GM23338 (cell line): ENCODE measurements around the gene AP2A2. TPM values are rescaled to one million over a fixed set of nuclear protein-coding genes. Genes with fewer than 3 reads are reported as not detected.

Experiments used
- ATAC-seq: fragments of 200-7000 bp; cut with Tn5 transposase; 3 replicates; pipeline ENCODE4 v1.9.1; 2020
- DNase-seq: peaks from one replicate; pipeline ENCODE4 v3.0.0-alpha.2; 2015; ENCODE audit warnings: low spot score
- H2AFZ ChIP-seq: fragments of 200-600 bp; sonication (generic); 2 replicates; pipeline ENCODE4 v1.8.0; 2016; ENCODE audit warnings: antibody characterized with exemption, mild to moderate bottlenecking, moderate library complexity
- H3F3A ChIP-seq: fragments of 200-600 bp; sonication (generic); replicated peaks from 2 replicates; pipeline ENCODE4 v1.8.0; 2017; ENCODE audit warnings: antibody characterized with exemption, mixed run types, low read depth
- H3K27ac ChIP-seq: fragments of 200-600 bp; sonication (generic); 2 replicates; pipeline ENCODE4 v1.6.1; 2016; ENCODE audit warnings: low read depth
- H3K27me3 ChIP-seq: fragments of 200-600 bp; sonication (generic); 2 replicates; pipeline ENCODE4 v1.8.0; 2016; ENCODE audit warnings: mild to moderate bottlenecking, mixed run types, moderate library complexity; ENCODE audit not compliant: insufficient read depth
- H3K36me3 ChIP-seq: fragments of 200-600 bp; sonication (generic); 2 replicates; pipeline ENCODE4 v1.8.0; 2016; ENCODE audit warnings: mild to moderate bottlenecking; ENCODE audit not compliant: insufficient read depth
- H3K4me1 ChIP-seq: fragments of 200-600 bp; sonication (generic); 2 replicates; pipeline ENCODE4 v1.8.0; 2016; ENCODE audit warnings: mild to moderate bottlenecking, moderate library complexity; ENCODE audit not compliant: insufficient read depth
- H3K4me2 ChIP-seq: fragments of 200-600 bp; sonication (generic); 2 replicates; pipeline ENCODE4 v1.7.1; 2017; ENCODE audit warnings: mixed run types
- H3K4me3 ChIP-seq: fragments of 200-600 bp; sonication (generic); 2 replicates; pipeline ENCODE4 v1.6.1; 2016; ENCODE audit warnings: mixed run types
- H3K79me2 ChIP-seq: fragments of 200-600 bp; sonication (generic); replicated peaks from 2 replicates; pipeline ENCODE4 v1.8.0; 2017; ENCODE audit warnings: mild to moderate bottlenecking; ENCODE audit not compliant: insufficient read depth
- H3K9me2 ChIP-seq: fragments of 200-600 bp; sonication (generic); 2 replicates; pipeline ENCODE4 v1.8.0; 2017; ENCODE audit not compliant: insufficient read depth
- H4K20me1 ChIP-seq: fragments of 200-600 bp; sonication (generic); replicated peaks from 2 replicates; pipeline ENCODE4 v1.8.0; 2017; ENCODE audit warnings: mild to moderate bottlenecking; ENCODE audit not compliant: insufficient read depth
- H3K27ac Mint-ChIP-seq: 2 replicates; pipeline ENCODE4 v1.8.0; 2020; ENCODE audit warnings: inconsistent platforms, mild to moderate bottlenecking, moderate library complexity, mixed read lengths
- H3K27me3 Mint-ChIP-seq: 3 replicates; pipeline ENCODE4 v1.8.0; 2022; ENCODE audit warnings: low read depth, mild to moderate bottlenecking, moderate library complexity, mixed read lengths, inconsistent platforms; ENCODE audit not compliant: insufficient read depth, poor library complexity
- H3K36me3 Mint-ChIP-seq: 3 replicates; pipeline ENCODE4 v1.8.0; 2021; ENCODE audit warnings: low read depth, mild to moderate bottlenecking, inconsistent platforms, moderate library complexity, mixed read lengths
- H3K4me1 Mint-ChIP-seq: 3 replicates; pipeline ENCODE4 v1.8.0; 2020; ENCODE audit warnings: mild to moderate bottlenecking, inconsistent platforms, mixed read lengths
- H3K4me3 Mint-ChIP-seq: 3 replicates; pipeline ENCODE4 v1.8.0; 2021; ENCODE audit warnings: moderate library complexity, mild to moderate bottlenecking, inconsistent platforms, mixed read lengths
- H3K9me3 Mint-ChIP-seq: 3 replicates; pipeline ENCODE4 v1.8.0; 2020; ENCODE audit warnings: moderate library complexity, mild to moderate bottlenecking, inconsistent platforms, mixed read lengths
- CREB1 ChIP-seq: fragments of 250-450 bp; sonication (Bioruptor Pico); IDR thresholded peaks from 2 replicates; pipeline ENCODE4 v1.5.0; 2020; ENCODE audit warnings: low read depth, mild to moderate bottlenecking, moderate library complexity
- CTCF ChIP-seq, 2 experiments: fragments of 200-600 bp in 1 of 2; sonication (generic) in 1 of 2; conservative IDR thresholded peaks; 2 replicates each; pipeline versions ENCODE4 v1.5.1 to v1.6.1; 2016 to 2017; ENCODE audit warnings: antibody characterized with exemption in 2 of 2, low read depth in 2 of 2, mild to moderate bottlenecking in 2 of 2, moderate library complexity in 1 of 2
- EZH2 ChIP-seq: fragments of 200-600 bp; sonication (generic); IDR thresholded peaks from one replicate; pipeline ENCODE4 v1.8.0; 2017; ENCODE audit warnings: antibody characterized with exemption, mild to moderate bottlenecking, low read depth; ENCODE audit not compliant: unreplicated experiment
- EZH2phosphoT487 ChIP-seq: fragments of 200-600 bp; sonication (generic); IDR thresholded peaks from one replicate; pipeline ENCODE4 v1.8.1; 2018; ENCODE audit warnings: antibody characterized with exemption; ENCODE audit not compliant: unreplicated experiment
- JUNB ChIP-seq: IDR thresholded peaks from one replicate; pipeline ENCODE4 v1.6.1; 2016; ENCODE audit warnings: antibody characterized with exemption; ENCODE audit not compliant: unreplicated experiment
- NANOG ChIP-seq: IDR thresholded peaks from 2 replicates; pipeline ENCODE4 v1.6.1; 2016; ENCODE audit warnings: antibody characterized with exemption, borderline replicate concordance
- POLR2AphosphoS5 ChIP-seq: IDR thresholded peaks from 2 replicates; pipeline ENCODE4 v1.6.1; 2016; ENCODE audit warnings: antibody characterized with exemption, low read depth
- REST ChIP-seq: IDR thresholded peaks from one replicate; pipeline ENCODE4 v1.6.1; 2018; ENCODE audit warnings: antibody characterized with exemption; ENCODE audit not compliant: unreplicated experiment
- STAT1 ChIP-seq: IDR thresholded peaks from one replicate; pipeline ENCODE4 v1.6.1; 2016; ENCODE audit warnings: antibody characterized with exemption; ENCODE audit not compliant: unreplicated experiment
- ZNF114 ChIP-seq: fragments of 250-450 bp; sonication (Bioruptor Pico); IDR thresholded peaks from 2 replicates; pipeline ENCODE4 v1.5.0; 2020; ENCODE audit warnings: mild to moderate bottlenecking, moderate library complexity
- ZNF331 ChIP-seq: fragments of 250-450 bp; sonication (Bioruptor Pico); IDR thresholded peaks from 2 replicates; pipeline ENCODE4 v1.5.0; 2020; ENCODE audit warnings: low read depth, mild to moderate bottlenecking, moderate library complexity
- polyA plus RNA-seq: library from polyadenylated mRNA; unstranded; fragments of >200 nt; fragmentation: Nextera tagmentation; extraction: Ambion mirVana; gene quantifications from 2 replicates; pipeline ENCODE4 v1.2.1, GENCODE V29; 2016
- total RNA-seq: library from RNA; depleted of rRNA; stranded (reverse); fragments of >200 nt; shearing (Covaris generic); gene quantifications from 2 replicates; pipeline ENCODE4 v1.2.3, GENCODE V29; 2014
- TF ChIP-seq, protein P1 (sequence below): fragments of 250-450 bp; sonication (Bioruptor Pico); IDR thresholded peaks from 2 replicates; pipeline ENCODE4 v1.5.0; 2020; ENCODE audit warnings: mild to moderate bottlenecking, moderate library complexity
- TF ChIP-seq, protein P2 (sequence below): IDR thresholded peaks from 2 replicates; pipeline ENCODE4 v1.6.1; 2016; ENCODE audit warnings: antibody characterized with exemption

The AP2A2 gene
- total and polyA plus RNA-seq, 2 experiments from 2014 or later: 23.7 to 47.5 TPM

DNA sequence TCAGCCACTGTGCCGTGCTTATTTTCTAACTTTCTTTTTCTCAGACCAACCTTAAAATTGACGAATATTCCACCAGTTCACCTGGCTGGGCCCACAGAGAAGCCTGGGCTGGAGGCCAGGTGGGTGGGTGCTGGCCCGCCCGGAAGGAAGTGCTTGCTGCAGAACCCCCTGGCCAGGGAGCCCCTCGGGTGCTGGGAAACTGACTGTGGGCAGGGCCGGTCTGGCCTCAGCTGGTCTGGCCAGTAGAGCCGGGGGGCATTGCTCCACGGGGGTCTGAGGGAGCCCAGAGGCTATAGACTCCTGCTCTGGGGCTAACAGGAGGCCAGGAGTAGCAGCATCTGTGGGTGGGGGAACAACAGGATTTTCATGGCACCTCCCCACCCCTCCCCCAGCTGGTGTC lies 8.2 kb upstream of the AP2A2 start:
- H3K27me3 ChIP-seq: no peaks in the 10 kb centered on the region
- H3K4me3 Mint-ChIP-seq: no peak overlapping the region
- no peaks in the 10 kb centered on the region for H4K20me1 ChIP-seq

More for the DNA sequence above, 8.2 kb upstream of the AP2A2 start:
- Histone ChIP-seq H3K4me3 (no peak overlapping the region), H3K27ac (no peak overlapping the region), H3K4me2 (no peak overlapping the region), H3K4me1 (no peaks in the 10 kb centered on the region), H3K79me2 (no peaks in the 10 kb centered on the region), H3F3A (peaks cover 12% of the 10 kb centered on the region; the same call in 1 of the 2 replicates), H3K36me3 (no peaks in the 10 kb centered on the region), H2AFZ (no peak overlapping the region), H3K9me2 (no peaks in the 10 kb centered on the region)
- Mint-ChIP-seq H3K36me3 (no peaks in the 10 kb centered on the region), H3K4me1 (peaks cover under 1% of the 10 kb centered on the region; the same call in 2 of the 3 replicates), H3K27ac (no peak overlapping the region), H3K9me3 (no peaks in the 10 kb centered on the region; the same call in 2 of the 3 replicates), H3K27me3 (peaks cover 10% of the 10 kb centered on the region)
- TF ChIP-seq CREB1 (CRISPR knock-in tag) (no peak), CTCF (conservative IDR thresholded peaks at IDR 0.05; ENCODE audit: low read depth in 2 of 2) (no peak), EZH2 (no peak), REST (no peak), ZNF331 (CRISPR knock-in tag) (no peak), NANOG (no peak), POLR2AphosphoS5 (no peak), STAT1 (no peak), EZH2phosphoT487 (no peak), JUNB (no peak), ZNF114 (CRISPR knock-in tag) (no peak)
- TF ChIP-seq, protein P1, sequence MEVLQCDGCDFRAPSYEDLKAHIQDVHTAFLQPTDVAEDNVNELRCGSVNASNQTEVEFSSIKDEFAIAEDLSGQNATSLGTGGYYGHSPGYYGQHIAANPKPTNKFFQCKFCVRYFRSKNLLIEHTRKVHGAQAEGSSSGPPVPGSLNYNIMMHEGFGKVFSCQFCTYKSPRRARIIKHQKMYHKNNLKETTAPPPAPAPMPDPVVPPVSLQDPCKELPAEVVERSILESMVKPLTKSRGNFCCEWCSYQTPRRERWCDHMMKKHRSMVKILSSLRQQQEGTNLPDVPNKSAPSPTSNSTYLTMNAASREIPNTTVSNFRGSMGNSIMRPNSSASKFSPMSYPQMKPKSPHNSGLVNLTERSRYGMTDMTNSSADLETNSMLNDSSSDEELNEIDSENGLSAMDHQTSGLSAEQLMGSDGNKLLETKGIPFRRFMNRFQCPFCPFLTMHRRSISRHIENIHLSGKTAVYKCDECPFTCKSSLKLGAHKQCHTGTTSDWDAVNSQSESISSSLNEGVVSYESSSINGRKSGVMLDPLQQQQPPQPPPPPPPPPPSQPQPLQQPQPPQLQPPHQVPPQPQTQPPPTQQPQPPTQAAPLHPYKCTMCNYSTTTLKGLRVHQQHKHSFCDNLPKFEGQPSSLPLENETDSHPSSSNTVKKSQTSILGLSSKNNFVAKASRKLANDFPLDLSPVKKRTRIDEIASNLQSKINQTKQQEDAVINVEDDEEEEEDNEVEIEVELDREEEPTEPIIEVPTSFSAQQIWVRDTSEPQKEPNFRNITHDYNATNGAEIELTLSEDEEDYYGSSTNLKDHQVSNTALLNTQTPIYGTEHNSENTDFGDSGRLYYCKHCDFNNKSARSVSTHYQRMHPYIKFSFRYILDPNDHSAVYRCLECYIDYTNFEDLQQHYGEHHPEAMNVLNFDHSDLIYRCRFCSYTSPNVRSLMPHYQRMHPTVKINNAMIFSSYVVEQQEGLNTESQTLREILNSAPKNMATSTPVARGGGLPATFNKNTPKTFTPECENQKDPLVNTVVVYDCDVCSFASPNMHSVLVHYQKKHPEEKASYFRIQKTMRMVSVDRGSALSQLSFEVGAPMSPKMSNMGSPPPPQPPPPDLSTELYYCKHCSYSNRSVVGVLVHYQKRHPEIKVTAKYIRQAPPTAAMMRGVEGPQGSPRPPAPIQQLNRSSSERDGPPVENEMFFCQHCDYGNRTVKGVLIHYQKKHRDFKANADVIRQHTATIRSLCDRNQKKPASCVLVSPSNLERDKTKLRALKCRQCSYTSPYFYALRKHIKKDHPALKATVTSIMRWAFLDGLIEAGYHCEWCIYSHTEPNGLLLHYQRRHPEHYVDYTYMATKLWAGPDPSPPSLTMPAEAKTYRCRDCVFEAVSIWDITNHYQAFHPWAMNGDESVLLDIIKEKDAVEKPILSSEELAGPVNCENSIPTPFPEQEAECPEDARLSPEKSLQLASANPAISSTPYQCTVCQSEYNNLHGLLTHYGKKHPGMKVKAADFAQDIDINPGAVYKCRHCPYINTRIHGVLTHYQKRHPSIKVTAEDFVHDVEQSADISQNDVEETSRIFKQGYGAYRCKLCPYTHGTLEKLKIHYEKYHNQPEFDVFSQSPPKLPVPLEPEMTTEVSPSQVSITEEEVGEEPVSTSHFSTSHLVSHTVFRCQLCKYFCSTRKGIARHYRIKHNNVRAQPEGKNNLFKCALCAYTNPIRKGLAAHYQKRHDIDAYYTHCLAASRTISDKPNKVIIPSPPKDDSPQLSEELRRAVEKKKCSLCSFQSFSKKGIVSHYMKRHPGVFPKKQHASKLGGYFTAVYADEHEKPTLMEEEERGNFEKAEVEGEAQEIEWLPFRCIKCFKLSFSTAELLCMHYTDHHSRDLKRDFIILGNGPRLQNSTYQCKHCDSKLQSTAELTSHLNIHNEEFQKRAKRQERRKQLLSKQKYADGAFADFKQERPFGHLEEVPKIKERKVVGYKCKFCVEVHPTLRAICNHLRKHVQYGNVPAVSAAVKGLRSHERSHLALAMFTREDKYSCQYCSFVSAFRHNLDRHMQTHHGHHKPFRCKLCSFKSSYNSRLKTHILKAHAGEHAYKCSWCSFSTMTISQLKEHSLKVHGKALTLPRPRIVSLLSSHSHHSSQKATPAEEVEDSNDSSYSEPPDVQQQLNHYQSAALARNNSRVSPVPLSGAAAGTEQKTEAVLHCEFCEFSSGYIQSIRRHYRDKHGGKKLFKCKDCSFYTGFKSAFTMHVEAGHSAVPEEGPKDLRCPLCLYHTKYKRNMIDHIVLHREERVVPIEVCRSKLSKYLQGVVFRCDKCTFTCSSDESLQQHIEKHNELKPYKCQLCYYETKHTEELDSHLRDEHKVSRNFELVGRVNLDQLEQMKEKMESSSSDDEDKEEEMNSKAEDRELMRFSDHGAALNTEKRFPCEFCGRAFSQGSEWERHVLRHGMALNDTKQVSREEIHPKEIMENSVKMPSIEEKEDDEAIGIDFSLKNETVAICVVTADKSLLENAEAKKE (CRISPR knock-in tag): no peak
- TF ChIP-seq, protein P2, sequence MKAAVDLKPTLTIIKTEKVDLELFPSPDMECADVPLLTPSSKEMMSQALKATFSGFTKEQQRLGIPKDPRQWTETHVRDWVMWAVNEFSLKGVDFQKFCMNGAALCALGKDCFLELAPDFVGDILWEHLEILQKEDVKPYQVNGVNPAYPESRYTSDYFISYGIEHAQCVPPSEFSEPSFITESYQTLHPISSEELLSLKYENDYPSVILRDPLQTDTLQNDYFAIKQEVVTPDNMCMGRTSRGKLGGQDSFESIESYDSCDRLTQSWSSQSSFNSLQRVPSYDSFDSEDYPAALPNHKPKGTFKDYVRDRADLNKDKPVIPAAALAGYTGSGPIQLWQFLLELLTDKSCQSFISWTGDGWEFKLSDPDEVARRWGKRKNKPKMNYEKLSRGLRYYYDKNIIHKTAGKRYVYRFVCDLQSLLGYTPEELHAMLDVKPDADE: no peak
- DNase-seq: no peak
- no peak for ATAC-seq
